Prostate gland (tissue), 2 donors: ENCODE results near the gene RMND5A.
"Not testable (repeated sequence)": the region's sequence is repeated elsewhere in the genome, so short reads cannot be mapped to it uniquely, and the experiment has no call there.

Source experiments
- CTCF ChIP-seq, 4 experiments: fragments of 200-600 bp in 2 of 4; fragments of 450-650 bp in 2 of 4; sonication (generic) in 2 of 4; IDR thresholded peaks; 1 replicate in 3 of 4; 2 replicates in 1 of 4; pipeline ENCODE4 v1.5.1; 2016 to 2019; ENCODE audit warnings: antibody characterized with exemption in 4 of 4, mild to moderate bottlenecking in 2 of 4, moderate library complexity in 2 of 4
- POLR2A ChIP-seq: fragments of 450-650 bp; IDR thresholded peaks from one replicate; pipeline ENCODE4 v1.6.1; 2016; ENCODE audit warnings: antibody characterized with exemption, mild to moderate bottlenecking
- POLR2AphosphoS5 ChIP-seq: sonication (generic); formaldehyde crosslinking; IDR thresholded peaks from one replicate; pipeline ENCODE4 v1.6.1; 2017; ENCODE audit warnings: antibody characterized with exemption

GRCh38 chr2:86719263-86719636 lies 841 bp upstream of the RMND5A start:
- TF ChIP-seq POLR2A; CTCF (IDR thresholded peaks at IDR 0.05); POLR2AphosphoS5: not testable (repeated sequence)
